Left cardiac atrium (tissue), 4 donors: Measurements from ENCODE around the gene CCSER1. TPM values are rescaled to one million over a fixed set of nuclear protein-coding genes. Genes with fewer than 3 reads are reported as not detected.
A peak's percentile ranks its signal among the peaks of the same experiment; 100 is the strongest.

Experiments
- ATAC-seq, 2 donors: fragments of 200-7000 bp; cut with Tn5 transposase; one replicate each; pipeline ENCODE4 v1.9.1; 2020; ENCODE audit warnings: mild to moderate bottlenecking in 2 of 2, moderate library complexity in 2 of 2
- DNase-seq: peaks from one replicate; pipeline ENCODE4 v3.0.0-alpha.2; 2020
- intact Hi-C, 2 donors: fragments of 100-400 bp; cut with DNase I; formaldehyde crosslinking; loops; one replicate each; pipeline versions ENCODE4 v1.14.1 to v1.15.1; 2022 to 2023
- total RNA-seq, 2 donors: library from RNA; stranded (reverse); fragmentation: NEBNext Ultra II Directional; extraction: Animal tissue kit (Norgen Biotek cat#: 25700); gene quantifications; one replicate each; pipeline ENCODE4 v1.2.1, GENCODE V29; 2021
- donor health status: DM: no; HTN: yes; CAD: no.
- donor health status: DM: no; HTN: yes; CAD: no; lungs with severe emphysema.
- donor health status: DM: yes; HTN: yes; CAD: no.
- donor health status: Dilated cardiomyopathy.

CCSER1 gene
- total RNA-seq, 2 donors from 2014 or later = 9.6 to 12.3 TPM

DNA sequence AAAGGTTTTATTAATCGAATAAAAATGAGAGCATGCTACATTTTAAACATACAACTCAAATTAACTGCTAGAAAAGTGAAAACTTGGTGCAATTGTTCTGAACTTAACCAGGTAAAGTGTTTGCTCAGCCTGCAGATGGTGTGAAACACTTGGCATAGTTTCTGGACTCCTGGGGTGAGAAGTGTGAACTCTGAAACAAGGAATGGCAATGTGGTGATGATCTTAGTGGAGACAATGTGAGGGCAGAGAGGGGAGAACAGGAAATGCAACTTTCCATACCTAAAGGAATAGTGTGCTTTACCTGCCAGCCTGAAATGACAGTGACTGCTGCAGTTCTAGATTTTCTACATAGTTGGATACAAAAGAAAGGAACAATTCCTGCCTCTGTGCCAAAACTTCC is 57.4 kb downstream of the CCSER1 start:
- intact Hi-C loops = loop anchor here in 1 of 2 donors (10.0 kb wide), 1 partner anchor 60 kb away; no protein-coding TSS in a partner anchor
- ATAC-seq (no peak), DNase-seq (no peak)

DNA sequence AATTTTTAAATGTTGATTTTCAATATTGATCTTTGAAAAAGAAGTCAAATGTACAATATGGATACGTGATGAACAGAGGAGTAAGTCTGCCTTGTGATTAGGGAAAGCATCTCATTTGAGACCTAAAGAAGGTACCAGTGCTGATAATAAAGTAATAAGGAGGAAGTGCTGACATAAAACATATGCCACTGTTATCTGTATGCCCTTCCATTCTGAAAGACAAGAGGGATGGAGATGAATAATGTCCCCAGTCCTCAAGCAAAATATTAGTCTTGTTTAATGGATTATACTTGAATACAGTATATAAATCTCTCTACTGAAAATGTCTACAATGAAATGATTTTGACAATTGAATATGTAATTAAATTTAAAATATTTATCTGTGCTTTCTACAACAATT is 58.2 kb downstream of the CCSER1 start:
- intact Hi-C loops = loop anchor here in 1 of 2 donors (10.0 kb wide), 1 partner anchor 59 kb away; no protein-coding TSS in a partner anchor
- ATAC-seq = no peak

DNA sequence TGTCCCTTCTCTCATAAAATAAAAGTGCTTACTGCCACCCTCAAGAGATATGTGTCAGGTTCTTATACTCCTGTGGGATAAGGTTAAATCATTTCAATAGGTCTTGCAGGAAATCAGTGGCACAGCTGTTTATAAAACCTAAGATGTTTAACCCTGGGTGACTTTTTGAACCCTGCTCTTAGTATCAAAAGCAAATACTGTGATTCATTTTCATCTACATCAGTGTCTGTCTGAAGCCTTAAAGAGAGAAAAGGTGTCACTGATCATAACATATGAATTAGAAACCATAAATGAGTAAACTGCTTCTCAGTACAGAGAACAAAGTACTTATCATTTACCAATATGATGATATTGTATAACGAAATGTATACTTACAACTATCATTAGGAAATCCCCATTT is 59.0 kb downstream of the CCSER1 start:
- intact Hi-C loops = loop anchor here in 1 of 2 donors (10.0 kb wide), 1 partner anchor 59 kb away; no protein-coding TSS in a partner anchor
- ATAC-seq (no peak), DNase-seq (no peak)

More for the DNA sequence above, 58.2 kb downstream of the CCSER1 start:
- DNase-seq = no peak

DNA sequence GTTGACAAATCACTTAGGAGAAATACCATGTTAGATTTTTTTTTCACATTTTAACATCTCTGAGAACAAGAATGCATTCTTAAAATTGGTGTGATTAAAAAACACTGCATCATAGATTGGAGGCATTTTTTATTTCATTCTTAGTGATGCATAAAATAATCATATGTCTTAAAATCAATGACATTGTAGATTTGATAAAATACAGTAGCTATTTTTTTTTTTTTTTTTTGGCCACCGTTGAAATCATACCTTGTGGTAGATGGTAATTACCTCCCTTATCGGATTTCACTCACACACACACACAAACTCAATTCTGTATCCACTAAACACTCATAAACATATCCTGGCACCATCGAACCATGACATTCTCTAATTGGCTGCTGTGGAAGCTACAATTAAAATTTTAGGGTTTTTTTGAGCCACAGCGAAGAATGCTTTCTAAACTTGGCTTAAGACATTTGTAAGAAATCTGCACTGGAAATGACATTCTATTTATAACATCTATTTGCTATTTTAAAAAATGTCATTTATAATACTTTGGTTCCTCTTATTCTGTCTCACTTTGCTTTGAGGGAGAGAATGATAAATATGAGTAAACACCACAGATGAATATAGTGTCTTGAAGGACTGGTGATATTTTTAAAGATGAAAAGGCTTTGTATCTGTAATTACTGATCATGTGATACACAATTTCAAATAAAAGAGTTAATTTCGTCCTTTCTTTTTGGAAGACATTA is 60.1 kb downstream of the CCSER1 start:
- ATAC-seq = no peak
- intact Hi-C loops = loop anchor here in 1 of 2 donors (10.0 kb wide), 1 partner anchor 57 kb away; no protein-coding TSS in a partner anchor
- DNase-seq = no peak

DNA sequence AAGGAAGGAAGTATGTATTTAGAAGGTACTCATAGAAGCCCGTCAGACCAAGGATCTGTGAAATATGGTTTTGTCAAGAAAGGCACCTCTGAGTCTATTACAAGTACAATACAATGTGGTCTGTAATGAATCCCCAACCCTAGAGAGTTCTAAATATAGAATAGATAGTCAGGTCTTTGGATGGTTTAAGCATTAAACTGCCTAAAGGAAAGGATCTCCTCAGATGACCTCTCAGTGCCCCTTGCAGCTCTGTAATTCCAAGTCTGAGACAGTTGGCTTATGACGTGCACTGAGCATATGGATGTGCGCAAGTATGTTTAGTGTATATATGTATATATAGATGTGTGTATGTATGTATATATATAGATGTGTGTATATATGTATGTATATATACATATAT is 62.0 kb downstream of the CCSER1 start:
- ATAC-seq (peak in 1 of 2 donors; percentile 30), DNase-seq (no peak)
- intact Hi-C loops = loop anchor here in 1 of 2 donors (10.0 kb wide), 1 partner anchor 56 kb away; no protein-coding TSS in a partner anchor

DNA sequence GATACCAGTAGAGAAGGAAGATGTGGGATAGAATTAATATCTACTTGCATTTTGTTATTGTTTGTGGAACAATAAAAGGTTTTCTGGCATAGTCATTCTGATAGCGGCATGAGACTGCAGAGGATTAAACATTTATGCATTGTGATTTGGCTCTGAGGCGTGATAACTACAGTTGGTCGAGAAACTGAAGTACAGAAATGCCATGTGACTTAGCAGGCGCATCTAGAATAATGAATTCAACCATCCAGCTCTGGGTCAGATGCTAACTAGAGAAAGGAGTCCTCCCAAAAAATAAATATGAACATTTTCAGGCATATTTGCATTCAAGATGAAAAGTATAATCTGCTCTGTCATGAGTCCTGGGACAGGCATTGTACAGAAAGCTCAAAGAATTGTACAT is 62.8 kb downstream of the CCSER1 start:
- DNase-seq (no peak), ATAC-seq (no peak)
- intact Hi-C loops = loop anchor here in 1 of 2 donors (10.0 kb wide), 1 partner anchor 55 kb away; no protein-coding TSS in a partner anchor

DNA sequence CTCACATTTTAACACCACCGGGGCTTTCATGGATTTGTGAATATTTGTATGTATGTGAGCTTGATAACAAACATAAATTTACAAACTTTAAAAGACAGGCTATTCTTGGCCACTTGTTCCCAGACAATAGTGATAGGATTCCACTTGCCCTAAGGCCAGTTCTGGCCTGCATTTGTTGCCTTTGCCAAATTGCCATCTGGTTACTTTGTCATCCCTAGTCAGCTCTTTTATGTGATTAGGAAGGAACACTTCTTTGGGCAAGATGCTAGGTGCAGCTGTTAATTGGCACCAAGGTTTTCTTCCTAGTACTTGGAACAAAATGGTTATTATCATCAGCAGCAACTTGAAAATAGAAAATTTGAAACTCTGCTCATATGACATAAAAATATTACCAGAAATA is 63.3 kb downstream of the CCSER1 start:
- ATAC-seq = no peak
- DNase-seq = no peak
- intact Hi-C loops = no loop called here

DNA sequence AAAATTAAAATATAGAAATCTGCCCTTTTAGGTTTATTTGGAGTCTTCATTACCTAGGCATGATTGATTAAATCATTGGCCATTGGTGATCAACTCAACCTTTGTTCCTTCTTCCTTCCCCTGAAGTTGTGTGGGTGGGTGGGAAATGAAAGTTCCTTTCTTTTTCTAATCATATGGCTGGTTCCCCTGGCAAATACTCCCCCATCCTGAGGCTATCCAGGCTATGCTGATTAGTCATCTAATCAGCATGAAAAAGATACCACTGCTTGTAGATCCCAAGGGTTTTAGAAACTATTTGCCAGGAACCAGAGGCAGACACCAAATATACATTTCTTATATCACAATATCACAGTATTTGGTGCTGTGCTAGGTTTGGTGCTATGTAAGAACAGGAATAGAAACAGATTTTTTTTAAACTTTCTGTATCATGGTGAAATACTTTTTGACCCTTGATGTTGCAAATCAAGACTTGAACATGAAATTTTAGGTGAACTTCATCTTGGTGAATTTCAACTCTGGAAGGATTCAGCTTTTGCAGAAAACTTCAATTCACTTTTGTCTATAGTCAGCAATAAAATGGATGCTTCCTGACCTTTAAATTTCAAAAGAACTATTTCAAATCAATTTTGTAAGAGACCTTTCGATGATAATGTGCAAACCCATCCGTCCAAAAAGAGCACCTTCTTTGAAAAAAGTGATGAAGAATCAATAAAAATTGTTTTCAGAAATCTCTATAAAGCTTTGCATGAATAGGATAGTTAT is 71.1 kb downstream of the CCSER1 start:
- intact Hi-C loops = no loop called here
- no peak for ATAC-seq
- DNase-seq = no peak

DNA sequence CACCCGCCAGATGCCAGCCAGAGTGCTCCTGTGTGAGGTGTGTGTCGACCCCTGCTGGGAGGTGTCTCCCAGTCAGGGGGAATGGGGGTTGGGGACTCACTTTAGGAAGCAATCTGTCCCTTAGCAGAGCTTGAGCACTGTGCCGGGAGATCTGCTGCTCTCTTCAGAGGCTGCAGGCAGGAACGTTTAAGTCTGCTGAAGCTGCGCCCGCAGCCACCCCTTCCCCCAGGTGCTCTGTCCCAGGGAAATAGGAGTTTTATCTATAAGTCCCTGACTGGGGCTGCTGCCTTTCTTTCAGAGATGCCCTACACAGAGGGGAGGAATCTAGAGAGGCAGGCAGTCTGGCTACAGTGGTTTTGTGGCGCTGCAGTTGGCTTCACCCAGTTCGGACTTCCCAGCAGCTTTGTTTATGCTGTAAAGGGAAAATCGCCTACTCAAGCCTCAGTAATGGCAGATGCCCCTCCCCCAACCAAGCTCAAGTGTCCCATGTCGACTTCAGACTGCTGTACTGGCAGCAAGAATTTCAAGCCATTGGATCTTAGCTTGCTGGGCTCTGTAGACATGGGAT is 80.8 kb downstream of the CCSER1 start:
- no peak for ATAC-seq
- intact Hi-C loops = no loop called here
- DNase-seq = no peak

DNA sequence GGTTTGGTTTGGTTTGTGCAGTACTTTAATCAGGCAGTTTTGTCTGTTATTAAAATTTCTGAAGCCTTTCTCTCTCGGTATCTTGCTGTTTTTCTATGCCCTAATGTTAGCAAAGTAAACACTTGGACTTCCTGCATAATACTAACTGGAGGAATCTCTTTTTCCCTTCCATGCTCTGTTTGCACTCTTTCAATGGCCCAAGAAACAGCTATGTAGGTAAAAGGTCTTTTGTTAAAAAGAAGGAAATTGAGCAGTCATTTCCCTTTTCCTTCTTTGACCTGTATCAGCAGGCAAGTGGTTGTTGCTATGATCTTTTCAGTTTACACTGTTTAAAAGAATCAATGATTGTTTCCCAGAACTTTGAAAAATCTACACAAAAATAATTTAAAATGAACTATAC is 82.7 kb downstream of the CCSER1 start:
- DNase-seq = no peak
- ATAC-seq = no peak
- intact Hi-C loops = no loop called here

DNA sequence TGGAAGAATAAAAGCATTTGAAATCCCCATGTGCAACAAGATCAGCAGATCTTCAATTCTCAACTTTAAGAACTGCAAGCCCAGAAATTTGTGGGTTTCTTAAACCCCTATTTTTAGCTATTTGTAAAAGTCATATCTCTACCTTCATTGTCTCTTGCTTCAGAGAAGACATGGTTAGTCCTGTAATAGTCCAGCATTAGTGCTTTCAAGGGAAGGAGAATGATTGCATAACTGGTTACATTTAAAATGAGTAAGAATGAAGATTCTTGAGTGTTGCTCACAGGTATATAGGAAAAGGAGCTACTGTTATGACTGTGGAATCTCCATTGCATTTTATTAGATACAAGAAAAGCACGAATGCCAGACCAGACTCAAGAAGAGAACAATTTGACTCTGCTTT is 84.0 kb downstream of the CCSER1 start:
- intact Hi-C loops = no loop called here
- no peak for DNase-seq
- no peak for ATAC-seq

DNA sequence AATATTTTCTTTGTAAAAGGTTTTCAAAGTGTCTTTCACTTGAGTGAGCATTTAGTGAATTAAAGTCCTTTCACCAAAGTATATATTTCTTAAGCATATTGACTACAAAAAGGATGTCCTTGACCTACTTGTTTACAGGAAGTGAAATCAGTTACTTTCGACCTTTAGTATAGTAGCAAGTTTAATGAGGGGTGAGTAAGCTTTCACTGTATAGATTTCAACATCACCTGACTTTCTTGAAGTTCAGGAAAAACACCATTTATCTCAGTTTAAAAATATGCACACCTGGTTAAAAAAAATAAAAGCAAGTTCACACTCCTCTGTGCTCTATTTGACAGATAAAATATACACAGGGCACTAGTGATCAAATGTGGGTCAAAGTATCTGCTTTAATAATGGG is 88.1 kb downstream of the CCSER1 start:
- DNase-seq = no peak
- intact Hi-C loops = no loop called here
- no peak for ATAC-seq

DNA sequence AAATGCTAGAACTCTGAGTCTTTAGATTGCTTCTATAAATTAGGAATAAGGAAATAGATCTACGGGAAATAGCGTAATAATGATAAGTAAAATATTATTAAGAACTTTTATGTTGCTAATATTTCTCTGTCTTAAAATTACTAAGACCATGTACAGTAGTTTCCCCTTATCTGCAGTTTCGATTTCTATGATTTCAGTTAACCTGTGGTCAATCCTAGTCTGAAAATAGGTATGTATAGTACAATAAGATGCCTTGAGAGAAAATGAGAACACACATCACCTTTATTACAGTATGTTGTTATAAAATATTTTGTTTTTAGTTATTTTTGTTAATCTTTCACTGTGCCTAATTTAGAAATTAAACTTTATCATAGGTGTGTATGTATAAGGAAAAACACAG is 92.6 kb downstream of the CCSER1 start:
- ATAC-seq = no peak
- no peak for DNase-seq
- intact Hi-C loops = no loop called here

DNA sequence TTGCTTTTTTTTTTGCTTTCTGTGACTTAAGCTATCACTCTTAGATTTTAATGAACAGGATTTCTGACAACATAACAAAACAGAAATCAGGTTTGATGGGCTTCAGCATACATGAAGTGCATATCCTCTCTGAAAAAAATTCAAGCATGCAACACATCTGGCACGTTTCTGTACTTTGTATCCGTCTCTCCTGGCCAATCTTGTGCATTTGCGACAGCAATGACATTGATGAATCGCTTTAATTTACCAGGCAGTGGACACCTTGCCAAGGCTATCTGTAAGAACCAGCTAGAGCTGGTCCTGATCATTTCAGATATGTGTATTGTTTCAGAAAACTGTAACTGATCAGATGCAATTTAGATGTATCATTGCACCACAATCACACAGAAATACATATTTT is 93.3 kb downstream of the CCSER1 start:
- DNase-seq = no peak
- intact Hi-C loops = no loop called here
- no peak for ATAC-seq

DNA sequence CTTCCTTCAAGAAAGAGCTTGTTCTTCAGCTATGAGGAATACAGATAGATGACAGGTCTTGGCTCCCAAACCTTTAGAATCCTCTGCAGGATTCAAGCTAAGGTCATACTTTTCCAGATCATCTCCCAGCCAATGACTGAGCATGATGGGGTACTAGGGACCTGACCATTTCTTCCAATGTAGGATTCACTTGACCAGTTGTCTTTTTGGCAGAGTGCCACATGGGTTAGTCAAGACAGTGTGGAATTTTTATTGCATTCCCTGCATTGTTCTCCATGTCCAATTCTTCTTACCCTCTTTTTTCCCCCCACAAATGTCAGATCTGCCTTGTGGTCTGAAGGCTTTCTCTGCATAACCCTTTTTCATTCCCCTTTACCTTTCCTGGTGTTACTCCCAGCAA is 99.5 kb downstream of the CCSER1 start:
- DNase-seq (no peak), ATAC-seq (no peak)
- intact Hi-C loops = no loop called here

DNA sequence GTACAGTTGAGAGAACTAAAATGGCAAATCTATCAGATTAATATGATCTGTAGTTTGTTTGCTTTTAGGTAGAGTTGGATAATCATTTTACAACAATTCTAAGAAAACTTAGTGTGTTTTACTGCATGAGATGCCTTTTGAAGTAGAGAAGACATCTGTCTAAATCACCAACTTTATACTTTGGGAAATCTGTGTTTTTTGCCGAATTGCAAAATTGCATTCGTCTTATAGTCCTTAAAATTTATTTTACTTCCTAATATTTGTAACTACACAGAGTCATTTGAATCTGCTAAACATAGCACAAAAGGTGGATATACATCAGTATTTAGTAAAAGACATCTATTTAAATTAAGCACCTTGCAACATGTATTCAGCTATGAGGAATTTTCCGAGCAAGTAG is 100.0 kb downstream of the CCSER1 start:
- intact Hi-C loops = no loop called here
- DNase-seq (no peak), ATAC-seq (no peak)

DNA sequence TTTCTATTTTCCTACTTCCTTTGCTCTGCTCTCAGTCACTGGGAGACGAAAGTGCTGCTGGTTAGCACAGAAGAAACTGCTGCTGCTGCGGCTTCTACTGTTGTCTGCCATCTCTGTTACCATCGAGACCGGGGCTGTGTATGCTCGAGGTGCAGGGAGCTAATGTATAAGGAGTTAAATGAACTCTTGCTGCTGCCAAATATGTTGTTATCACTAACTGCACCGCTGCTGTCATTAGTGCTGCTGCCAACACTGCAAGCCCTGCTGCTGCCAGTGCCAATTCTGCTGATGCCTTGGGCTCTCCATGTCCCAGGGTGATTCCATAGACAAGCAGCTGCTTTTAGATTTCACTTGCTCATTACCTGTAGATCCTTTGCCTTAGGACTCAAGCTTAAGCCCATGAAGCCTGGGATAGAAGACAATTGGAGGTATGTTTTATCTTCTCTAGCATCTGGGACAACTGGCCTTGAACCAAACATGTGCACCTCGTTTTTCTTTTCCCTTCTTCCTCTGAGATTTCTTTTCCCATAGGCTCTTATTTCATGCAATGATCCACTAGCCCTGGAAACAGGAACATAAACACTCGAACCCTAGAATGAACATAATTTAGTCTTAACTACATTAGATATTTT is 107.8 kb downstream of the CCSER1 start:
- intact Hi-C loops = loop anchor here in 1 of 2 donors (5.0 kb wide), 1 partner anchor 108 kb away; the partner anchor contains the start of gene CCSER1
- ATAC-seq = peak; percentile 90 to 94

DNA sequence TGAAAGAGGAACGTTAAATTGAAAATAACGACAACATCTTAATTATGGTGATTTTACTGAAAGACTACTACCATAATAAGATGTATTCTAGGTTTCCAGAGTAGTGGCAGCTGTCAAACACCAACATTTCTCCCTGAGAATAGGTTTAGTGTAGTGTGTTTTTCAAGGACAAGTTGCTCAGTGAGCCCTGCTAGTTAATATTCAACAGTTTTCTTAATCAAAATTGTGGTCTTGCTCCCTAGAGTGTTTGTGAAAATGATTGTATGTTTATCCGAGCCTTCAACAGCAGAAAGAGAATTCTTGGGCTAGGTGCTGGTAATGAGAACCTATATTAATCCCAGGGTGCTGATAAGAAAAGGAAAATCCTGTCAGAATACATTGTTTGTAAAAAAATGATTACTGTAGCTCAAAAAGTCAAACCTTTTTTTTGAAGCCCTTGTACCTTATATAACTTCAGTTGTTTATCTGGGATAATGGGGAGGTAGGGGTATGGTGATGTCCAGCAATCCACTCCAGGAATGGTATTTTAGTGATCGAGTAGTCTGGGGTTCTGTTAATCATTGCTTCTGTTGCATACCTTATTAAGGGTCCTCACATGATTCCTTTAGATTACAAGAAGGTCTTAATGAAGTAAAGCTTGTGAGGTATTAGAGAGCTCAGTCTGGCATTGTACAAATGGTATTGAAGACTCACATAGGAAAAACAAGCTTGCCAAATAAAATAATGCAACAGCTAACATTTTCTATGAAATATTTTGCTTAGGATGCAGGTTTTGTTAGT is 110.7 kb downstream of the CCSER1 start:
- DNase-seq = no peak
- intact Hi-C loops = loop anchor here in 1 of 2 donors (5.0 kb wide), 1 partner anchor 111 kb away; the partner anchor contains the start of gene CCSER1
- no peak for ATAC-seq

More for the DNA sequence above, 107.8 kb downstream of the CCSER1 start:
- DNase-seq = peak; percentile 51
